GM18517 (cell line): ENCODE data around the gene RTN4RL2.

ENCODE experiments used
- ATAC-seq: cut with Tn5 transposase; IDR thresholded peaks from one replicate; pipeline ENCODE4 v1.9.1; 2021; ENCODE audit warnings: mild to moderate bottlenecking, moderate library complexity; ENCODE audit not compliant: unreplicated experiment

The RTN4RL2 gene

GRCh38 chr11:57460022-57460757, at the start of gene RTN4RL2:
RTN4RL2 (plus strand) TSS chr11:57460528; CDS start chr11:57460866, 338 bp downstream.
- no peak for ATAC-seq

GRCh38 chr11:57413681-57414080, 46.6 kb upstream of the RTN4RL2 start:
- no peak for ATAC-seq

GRCh38 chr11:57414612-57415212, 45.6 kb upstream of the RTN4RL2 start:
- no peak for ATAC-seq

- ATAC-seq: no peak
Measured at GRCh38 chr11:57416436-57416835, 43.9 kb upstream of the RTN4RL2 start.

GRCh38 chr11:57417056-57417455, 43.3 kb upstream of the RTN4RL2 start:
- ATAC-seq: no peak

GRCh38 chr11:57418131-57418530, 42.2 kb upstream of the RTN4RL2 start:
- ATAC-seq: no peak

GRCh38 chr11:57419146-57419545, 41.2 kb upstream of the RTN4RL2 start:
- no peak for ATAC-seq

DNA sequence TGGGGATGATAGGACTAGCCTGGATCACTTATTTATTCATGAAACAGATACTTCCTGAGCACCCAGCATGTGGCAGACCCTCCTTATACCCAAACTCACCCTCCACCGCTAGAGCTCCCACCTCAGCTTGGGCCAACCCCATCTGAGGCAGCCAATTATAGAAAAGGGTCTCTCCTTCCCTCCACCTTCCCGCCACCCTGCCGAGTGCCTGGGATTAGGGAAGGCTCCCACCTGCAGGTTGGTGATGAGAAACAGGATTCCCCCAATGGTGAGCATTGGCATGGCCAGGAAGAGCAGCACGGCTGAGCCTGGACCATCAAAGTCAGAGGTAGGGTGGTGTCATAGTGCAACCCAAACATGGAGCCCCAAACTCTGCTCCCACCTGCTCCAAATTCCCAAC, 39.3 kb upstream of the RTN4RL2 start:
- no peak for ATAC-seq

DNA sequence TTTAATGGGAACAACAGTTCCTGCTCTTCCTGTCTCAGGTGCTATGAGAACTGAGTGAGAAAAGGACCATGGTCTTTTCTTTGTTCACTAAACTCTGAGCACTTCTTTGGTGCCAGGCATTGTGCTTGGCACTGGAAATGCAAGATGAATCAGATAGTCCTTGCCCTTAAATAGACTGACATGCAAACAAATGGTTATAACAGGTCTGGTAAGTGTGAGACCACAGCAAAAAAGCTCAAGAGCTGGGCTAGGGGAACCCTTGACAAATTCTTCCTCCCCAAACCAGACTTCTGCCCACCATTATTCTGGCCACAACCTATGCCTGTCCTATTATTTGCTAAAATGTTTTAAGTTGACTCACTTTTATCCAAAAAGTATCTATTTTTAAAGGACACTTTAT, 38.5 kb upstream of the RTN4RL2 start:
- no peak for ATAC-seq

GRCh38 chr11:57422669-57423068, 37.7 kb upstream of the RTN4RL2 start:
- no peak for ATAC-seq

GRCh38 chr11:57424137-57424791, 36.1 kb upstream of the RTN4RL2 start:
- ATAC-seq: no peak

DNA sequence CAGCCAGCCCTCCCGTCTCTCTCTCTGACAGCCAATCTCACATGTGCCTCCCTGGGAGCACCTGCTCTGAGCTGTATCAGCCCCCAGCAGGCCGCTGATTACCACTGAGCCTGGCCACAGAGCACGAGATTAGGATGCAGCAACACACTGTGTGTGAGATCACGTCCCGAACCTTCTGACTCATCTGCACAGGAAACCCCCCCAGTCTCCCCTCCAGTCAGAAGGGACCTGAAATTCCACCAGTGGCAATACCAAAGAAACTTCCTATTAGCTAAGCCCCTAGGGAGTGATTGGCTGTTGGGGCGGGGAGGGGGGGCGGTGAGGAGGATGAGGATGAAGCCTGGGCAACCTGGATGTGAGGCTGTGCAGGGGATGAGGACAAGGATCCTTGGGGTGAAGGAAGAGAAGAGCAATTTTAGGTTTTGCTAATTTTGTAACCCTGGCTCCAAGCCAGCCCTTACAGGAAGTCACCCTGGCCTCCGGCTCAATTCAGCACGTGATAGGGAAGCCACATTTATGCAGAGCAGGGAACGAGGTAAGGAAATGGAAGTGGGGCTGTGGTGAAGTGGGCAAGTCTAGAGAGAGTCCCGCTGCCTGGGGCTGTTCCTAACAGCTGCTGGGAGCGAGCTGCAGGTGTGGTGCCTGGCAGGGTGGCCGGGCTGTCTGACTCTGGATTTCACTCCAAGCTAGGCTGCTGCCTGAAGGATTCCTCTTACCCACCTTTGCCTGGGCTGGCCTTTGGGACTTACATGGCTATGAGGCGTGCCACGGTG, 35.4 kb upstream of the RTN4RL2 start:
- peak; percentile 94 for ATAC-seq

DNA sequence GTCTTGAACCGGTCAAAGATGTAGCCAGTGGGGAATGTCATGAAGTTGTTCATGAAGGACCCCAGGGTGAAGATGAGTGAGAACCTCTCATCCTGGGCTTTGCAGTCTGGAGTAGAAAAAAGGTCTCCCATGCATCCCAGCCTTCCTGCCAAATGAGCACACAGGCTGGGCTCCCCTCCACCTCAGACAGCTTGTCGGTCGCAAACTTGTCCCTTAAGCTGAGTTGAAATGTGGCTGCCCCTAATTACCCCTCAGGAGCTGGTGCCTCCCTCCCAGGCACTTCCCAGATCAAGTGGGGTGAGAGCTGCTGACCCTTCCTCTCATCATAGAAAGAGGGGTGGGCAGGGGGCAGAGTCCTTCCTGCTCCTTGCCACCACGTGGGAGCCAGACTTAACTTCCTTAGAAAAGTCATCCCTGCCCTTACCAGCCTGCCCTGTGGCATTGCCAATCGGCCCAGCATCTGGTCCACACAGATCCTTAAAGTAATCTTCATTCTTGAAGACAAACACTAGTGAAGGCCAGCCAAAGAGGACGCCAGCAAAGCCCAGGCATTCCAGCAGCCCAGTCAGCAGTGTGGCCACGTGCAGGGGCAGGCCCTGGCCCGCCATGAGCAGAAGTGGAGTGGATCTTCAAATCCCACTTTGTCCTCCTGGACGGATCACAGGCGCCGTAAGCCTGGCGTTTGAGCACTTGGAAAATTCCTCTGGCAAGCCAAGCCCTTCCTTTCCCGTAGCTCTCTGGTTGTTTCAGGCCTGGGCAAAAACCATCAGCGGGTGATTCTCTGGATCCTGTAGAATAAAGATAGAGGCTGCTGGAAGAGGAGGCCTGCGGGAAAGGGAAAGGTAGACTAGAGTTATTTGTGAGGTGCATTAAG, 34.5 kb upstream of the RTN4RL2 start:
- no peak for ATAC-seq

DNA sequence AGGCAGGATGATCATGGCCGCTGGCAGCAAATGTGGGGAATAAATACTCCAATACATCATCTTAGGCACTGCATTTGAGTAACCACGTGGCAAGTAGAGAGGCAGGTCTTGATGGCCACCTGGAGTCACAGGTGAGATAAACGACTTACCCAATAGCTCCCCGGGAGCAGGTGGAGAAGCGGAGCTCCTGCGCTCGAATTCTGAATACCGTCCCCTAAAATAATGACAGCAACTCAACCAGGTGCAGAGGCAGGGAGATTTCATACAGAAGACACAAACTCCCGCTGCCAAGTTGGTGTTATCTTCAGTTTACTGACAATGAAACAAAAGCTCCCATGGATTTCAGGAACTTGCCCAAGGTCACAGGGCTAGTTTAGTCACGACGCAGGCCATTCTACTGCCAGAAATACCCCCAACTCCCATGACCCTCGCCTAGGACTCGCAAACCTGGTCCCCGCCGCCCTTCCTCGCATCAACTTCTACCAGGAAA, 33.8 kb upstream of the RTN4RL2 start:
- peak; percentile 2 for ATAC-seq

GRCh38 chr11:57426929-57427726, 33.2 kb upstream of the RTN4RL2 start, which contains the start of gene SLC43A3:
SLC43A3 (minus strand) TSS chr11:57427121; CDS start chr11:57426172, 949 bp downstream.
- peak; percentile 48 for ATAC-seq

DNA sequence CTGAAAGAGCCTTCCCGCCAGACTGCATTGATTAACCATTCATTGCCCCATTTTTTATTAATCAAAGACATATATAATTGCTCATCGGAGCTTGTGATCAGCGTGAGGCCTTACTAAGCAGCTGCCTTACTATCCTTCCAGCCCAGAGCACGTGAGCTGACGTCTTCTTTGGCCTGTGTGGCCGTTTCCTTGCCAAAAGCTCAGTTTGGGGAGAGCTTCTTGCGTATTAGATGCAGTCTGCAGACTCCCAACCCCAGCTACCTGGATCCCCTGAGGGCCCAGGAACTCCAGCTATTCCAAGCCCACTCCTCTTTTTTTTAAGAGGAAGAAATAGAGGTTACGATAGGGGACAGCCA, 32.6 kb upstream of the RTN4RL2 start:
- ATAC-seq: no peak

DNA sequence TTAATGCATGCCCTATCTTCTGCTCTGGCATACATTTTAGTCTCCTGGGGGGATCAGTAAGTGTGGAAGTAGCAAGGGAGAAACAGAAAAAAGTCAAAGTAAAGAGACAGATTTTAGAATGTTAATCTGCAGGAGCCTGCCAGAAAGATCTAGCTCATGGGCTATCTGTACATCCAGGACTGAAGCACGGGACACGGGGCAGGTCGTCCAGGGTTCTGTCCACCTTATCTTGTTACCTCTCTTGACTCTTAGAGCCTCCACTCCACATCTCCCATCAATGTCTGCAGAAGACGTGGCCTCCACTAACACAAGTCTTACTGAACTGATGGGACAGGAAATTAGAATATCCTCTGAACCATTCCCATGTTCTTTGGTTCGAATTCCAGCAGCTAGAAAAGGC, 31.7 kb upstream of the RTN4RL2 start:
- ATAC-seq: no peak

- ATAC-seq: no peak
Measured at GRCh38 chr11:57429946-57430345, 30.4 kb upstream of the RTN4RL2 start.

DNA sequence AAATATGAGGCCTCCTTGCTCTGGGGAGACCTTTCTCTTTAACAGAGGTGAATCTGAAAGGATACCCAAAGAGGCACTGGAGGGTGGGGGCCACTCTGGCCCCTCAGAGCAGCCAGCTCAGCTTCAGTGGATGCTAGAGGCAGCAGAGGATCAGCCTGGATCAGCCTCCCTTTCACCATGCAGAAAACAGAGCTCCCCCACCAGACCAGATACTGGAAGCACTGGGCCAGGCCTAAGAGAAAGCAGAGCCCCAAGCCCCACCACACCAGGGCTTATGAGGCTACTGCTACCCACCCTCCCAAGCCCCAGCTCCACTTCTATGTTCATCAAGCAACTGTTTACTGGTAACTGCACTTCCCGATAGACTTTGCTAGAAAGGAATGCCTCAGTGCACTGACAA, 29.4 kb upstream of the RTN4RL2 start:
- no peak for ATAC-seq
